ENCODE measurements around the gene RNU6-7. TPM values are rescaled to one million over a fixed set of nuclear protein-coding genes. Genes with fewer than 3 reads are reported as not detected.

Gene RNU6-7
- total and polyA plus RNA-seq, 2 of the 13 experiments (the other 11 are each of a cell fraction or from before 2014, with no cell fraction given) = under 0.01 TPM; not detected in 1

DNA sequence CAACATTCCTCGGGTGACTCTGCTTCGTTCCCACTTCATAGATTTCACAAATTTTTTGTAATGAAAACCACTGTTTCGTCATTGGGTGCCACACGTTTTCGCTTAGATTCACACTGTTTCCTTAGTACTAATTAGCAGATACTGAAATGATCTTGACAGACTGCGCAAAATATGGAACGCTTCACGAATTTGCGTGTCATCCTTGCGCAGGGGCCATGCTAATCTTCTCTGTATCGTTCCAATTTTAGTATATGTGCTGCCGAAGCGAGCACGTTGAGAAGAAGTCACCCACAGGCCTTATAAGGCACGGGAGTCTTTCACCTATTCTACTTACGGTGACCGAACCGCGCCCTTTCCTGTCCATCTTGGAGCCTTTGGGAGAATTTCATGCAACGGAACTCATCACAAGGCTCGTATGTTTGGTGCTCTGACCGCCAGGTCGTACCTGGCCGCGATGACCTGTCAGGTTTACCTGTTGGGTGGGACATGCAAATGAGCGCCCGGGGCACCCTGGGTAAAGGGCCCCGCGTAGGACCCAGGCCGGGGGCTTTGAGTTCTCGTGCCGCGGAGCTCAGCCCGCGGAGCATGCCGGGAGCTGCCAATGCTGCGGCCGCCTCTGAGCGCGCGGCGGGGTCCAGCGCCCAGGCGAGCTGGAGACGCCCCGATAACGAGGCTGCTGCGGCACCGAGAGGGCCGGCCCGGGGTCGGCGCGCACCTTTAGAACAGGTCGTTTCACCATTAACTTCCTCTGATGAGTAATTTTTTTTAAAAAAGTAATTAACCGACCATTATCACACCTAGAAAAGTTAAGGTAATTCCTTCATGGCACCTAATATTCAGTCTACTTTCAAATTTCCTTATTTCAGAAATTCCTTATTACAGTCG lies 1.4 kb downstream of the RNU6-7 start, which contains the start of gene RNU6-8 (continued):
- TF ChIP-seq E2F5 (CRISPR knock-in tag; conservative IDR thresholded peaks at IDR 0.05) (peak; percentile 88), SNAI1 (CRISPR knock-in tag; IDR thresholded peaks at IDR 0.05; ENCODE audit: borderline replicate concordance) (peak; percentile 93), MYNN (CRISPR knock-in tag; IDR thresholded peaks at IDR 0.05; ENCODE audit: low read depth) (peak; percentile 85), ZNF280D (CRISPR knock-in tag; IDR thresholded peaks at IDR 0.05) (peak; percentile 83; the same call in 1 of the 2 replicates), AHR (CRISPR knock-in tag; IDR thresholded peaks at IDR 0.05) (peak; percentile 94), BRD4 (CRISPR knock-in tag; IDR thresholded peaks at IDR 0.05) (peak; percentile 90), EEA1 (CRISPR knock-in tag; IDR thresholded peaks at IDR 0.05; ENCODE audit: borderline replicate concordance) (peak; percentile 95; the same call in 1 of the 2 replicates), ZNF777 (CRISPR knock-in tag; IDR thresholded peaks at IDR 0.05) (peak; percentile 89), ZNF816 (CRISPR knock-in tag; IDR thresholded peaks at IDR 0.05; ENCODE audit: borderline replicate concordance) (peak; percentile 98), SRY (CRISPR knock-in tag; IDR thresholded peaks at IDR 0.05) (no peak), SP2 (CRISPR knock-in tag; IDR thresholded peaks at IDR 0.05) (no peak; the same call in 1 of the 2 replicates), PAX8 (CRISPR knock-in tag; IDR thresholded peaks at IDR 0.05; ENCODE audit: borderline replicate concordance) (no peak), SRSF4 (IDR thresholded peaks at IDR 0.05; ENCODE audit: low read depth, low read length, poor library complexity, severe bottlenecking) (no peak), MAFG (CRISPR knock-in tag; IDR thresholded peaks at IDR 0.05) (no peak)
- TF ChIP-seq, protein P1, sequence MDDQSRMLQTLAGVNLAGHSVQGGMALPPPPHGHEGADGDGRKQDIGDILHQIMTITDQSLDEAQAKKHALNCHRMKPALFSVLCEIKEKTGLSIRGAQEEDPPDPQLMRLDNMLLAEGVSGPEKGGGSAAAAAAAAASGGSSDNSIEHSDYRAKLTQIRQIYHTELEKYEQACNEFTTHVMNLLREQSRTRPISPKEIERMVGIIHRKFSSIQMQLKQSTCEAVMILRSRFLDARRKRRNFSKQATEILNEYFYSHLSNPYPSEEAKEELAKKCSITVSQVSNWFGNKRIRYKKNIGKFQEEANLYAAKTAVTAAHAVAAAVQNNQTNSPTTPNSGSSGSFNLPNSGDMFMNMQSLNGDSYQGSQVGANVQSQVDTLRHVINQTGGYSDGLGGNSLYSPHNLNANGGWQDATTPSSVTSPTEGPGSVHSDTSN (CRISPR knock-in tag; IDR thresholded peaks at IDR 0.05; ENCODE audit: borderline replicate concordance) = no peak
- TF ChIP-seq, protein P2, sequence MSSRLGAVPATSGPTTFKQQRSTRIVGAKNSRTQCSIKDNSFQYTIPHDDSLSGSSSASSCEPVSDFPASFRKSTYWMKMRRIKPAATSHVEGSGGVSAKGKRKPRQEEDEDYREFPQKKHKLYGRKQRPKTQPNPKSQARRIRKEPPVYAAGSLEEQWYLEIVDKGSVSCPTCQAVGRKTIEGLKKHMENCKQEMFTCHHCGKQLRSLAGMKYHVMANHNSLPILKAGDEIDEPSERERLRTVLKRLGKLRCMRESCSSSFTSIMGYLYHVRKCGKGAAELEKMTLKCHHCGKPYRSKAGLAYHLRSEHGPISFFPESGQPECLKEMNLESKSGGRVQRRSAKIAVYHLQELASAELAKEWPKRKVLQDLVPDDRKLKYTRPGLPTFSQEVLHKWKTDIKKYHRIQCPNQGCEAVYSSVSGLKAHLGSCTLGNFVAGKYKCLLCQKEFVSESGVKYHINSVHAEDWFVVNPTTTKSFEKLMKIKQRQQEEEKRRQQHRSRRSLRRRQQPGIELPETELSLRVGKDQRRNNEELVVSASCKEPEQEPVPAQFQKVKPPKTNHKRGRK (CRISPR knock-in tag; IDR thresholded peaks at IDR 0.05) = peak; percentile 67; the same call in 1 of the 2 replicates
- TF ChIP-seq, protein P3, sequence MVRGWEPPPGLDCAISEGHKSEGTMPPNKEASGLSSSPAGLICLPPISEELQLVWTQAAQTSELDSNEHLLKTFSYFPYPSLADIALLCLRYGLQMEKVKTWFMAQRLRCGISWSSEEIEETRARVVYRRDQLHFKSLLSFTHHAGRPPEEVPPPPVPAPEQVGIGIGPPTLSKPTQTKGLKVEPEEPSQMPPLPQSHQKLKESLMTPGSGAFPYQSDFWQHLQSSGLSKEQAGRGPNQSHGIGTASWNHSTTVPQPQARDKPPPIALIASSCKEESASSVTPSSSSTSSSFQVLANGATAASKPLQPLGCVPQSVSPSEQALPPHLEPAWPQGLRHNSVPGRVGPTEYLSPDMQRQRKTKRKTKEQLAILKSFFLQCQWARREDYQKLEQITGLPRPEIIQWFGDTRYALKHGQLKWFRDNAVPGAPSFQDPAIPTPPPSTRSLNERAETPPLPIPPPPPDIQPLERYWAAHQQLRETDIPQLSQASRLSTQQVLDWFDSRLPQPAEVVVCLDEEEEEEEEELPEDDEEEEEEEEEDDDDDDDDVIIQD (CRISPR knock-in tag; IDR thresholded peaks at IDR 0.05; ENCODE audit: low read depth) = peak; percentile 62
- TF ChIP-seq, protein P4, sequence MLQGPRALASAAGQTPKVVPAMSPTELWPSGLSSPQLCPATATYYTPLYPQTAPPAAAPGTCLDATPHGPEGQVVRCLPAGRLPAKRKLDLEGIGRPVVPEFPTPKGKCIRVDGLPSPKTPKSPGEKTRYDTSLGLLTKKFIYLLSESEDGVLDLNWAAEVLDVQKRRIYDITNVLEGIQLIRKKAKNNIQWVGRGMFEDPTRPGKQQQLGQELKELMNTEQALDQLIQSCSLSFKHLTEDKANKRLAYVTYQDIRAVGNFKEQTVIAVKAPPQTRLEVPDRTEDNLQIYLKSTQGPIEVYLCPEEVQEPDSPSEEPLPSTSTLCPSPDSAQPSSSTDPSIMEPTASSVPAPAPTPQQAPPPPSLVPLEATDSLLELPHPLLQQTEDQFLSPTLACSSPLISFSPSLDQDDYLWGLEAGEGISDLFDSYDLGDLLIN (CRISPR knock-in tag; IDR thresholded peaks at IDR 0.05; ENCODE audit: borderline replicate concordance) = peak; percentile 93
